AG08395 (cell line): ENCODE measurements around the gene WRNIP1.
A peak's percentile ranks its signal among the peaks of the same experiment; 100 is the strongest.
"Not testable (repeated sequence)": the region's sequence is repeated elsewhere in the genome, so short reads cannot be mapped to it uniquely, and the experiment has no call there.

Source experiments
- DNase-seq: peaks from one replicate; pipeline ENCODE4 v3.0.0; 2012; ENCODE audit warnings: mixed read lengths, low spot score

The WRNIP1 gene

GRCh38 chr6:2741756-2742155, 23.4 kb upstream of the WRNIP1 start:
- no peak for DNase-seq

GRCh38 chr6:2743280-2744208, 21.6 kb upstream of the WRNIP1 start:
- no peak for DNase-seq

- no peak for DNase-seq
Observed at GRCh38 chr6:2744209-2744771, 20.9 kb upstream of the WRNIP1 start.

GRCh38 chr6:2744778-2745177, 20.4 kb upstream of the WRNIP1 start:
- no peak for DNase-seq

- DNase-seq = no peak
Observed at GRCh38 chr6:2745246-2745645, 19.9 kb upstream of the WRNIP1 start.

- DNase-seq = no peak
Observed at GRCh38 chr6:2746557-2747061, 18.6 kb upstream of the WRNIP1 start.

GRCh38 chr6:2748183-2748582, 17.0 kb upstream of the WRNIP1 start:
- no peak for DNase-seq

GRCh38 chr6:2749969-2750600, 15.1 kb upstream of the WRNIP1 start:
- DNase-seq = peak; percentile 65

GRCh38 chr6:2750832-2751231, 14.4 kb upstream of the WRNIP1 start, which contains the start of gene MYLK4:
TSS of gene MYLK4 (minus strand) at chr6:2750922. CDS start at chr6:2749294, 1,628 bp downstream.
- no peak for DNase-seq

- no peak for DNase-seq
Observed at GRCh38 chr6:2751871-2752270, 13.3 kb upstream of the WRNIP1 start.

GRCh38 chr6:2752477-2753109, 12.6 kb upstream of the WRNIP1 start:
- DNase-seq = no peak

GRCh38 chr6:2753110-2753489, 12.1 kb upstream of the WRNIP1 start:
- no peak for DNase-seq

GRCh38 chr6:2753743-2754142, 11.4 kb upstream of the WRNIP1 start:
- no peak for DNase-seq

- no peak for DNase-seq
Observed at GRCh38 chr6:2754393-2754792, 10.8 kb upstream of the WRNIP1 start.

- no peak for DNase-seq
Observed at GRCh38 chr6:2754911-2755310, 10.3 kb upstream of the WRNIP1 start.

GRCh38 chr6:2755456-2755855, 9.7 kb upstream of the WRNIP1 start:
- DNase-seq = no peak

- no peak for DNase-seq
Observed at GRCh38 chr6:2756241-2756640, 9.0 kb upstream of the WRNIP1 start.

GRCh38 chr6:2756687-2757224, 8.4 kb upstream of the WRNIP1 start:
- no peak for DNase-seq

- DNase-seq = no peak
Observed at GRCh38 chr6:2758980-2759379, 6.2 kb upstream of the WRNIP1 start.

- DNase-seq = no peak
Observed at GRCh38 chr6:2760882-2761842, 4.0 kb upstream of the WRNIP1 start.

- DNase-seq = not testable (repeated sequence)
Observed at GRCh38 chr6:2762868-2763267, 2.3 kb upstream of the WRNIP1 start.
